Measurements from ENCODE around the gene NPNT.

DNA sequence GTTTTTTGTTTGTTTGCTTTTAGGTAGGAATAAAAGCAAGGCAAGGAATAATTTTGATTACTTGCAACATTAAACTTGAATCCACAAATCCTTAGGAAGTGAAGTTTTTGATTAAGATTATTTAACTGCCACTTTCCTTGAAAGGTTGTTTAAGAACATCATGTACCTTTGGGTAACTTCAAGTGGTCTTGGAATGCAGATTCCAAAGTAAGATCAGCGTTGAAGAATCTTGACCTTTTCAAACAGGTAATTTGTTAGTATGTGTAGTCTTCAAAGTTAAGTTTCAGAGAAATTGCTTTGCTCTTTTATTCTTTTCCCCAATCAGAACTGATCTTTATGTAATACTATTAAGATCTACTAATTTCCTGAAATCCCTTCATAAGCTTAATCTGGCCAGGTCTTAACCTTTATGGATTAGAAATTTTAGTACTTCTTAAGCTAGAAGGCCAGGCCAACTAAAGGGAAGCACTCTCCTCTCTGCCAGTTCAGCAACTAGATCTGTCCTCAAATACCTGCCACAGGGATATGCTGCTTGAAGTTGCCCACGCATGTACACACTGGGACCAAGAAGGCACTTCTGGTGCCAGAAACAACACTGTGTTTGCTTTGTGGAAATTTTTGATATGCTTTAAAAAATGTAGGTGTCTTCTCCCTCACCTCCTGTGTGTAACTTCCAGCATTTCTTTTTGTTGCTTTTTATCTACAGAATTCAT lies 7.4 kb downstream of the NPNT start:
- TF ChIP-seq, protein P1, sequence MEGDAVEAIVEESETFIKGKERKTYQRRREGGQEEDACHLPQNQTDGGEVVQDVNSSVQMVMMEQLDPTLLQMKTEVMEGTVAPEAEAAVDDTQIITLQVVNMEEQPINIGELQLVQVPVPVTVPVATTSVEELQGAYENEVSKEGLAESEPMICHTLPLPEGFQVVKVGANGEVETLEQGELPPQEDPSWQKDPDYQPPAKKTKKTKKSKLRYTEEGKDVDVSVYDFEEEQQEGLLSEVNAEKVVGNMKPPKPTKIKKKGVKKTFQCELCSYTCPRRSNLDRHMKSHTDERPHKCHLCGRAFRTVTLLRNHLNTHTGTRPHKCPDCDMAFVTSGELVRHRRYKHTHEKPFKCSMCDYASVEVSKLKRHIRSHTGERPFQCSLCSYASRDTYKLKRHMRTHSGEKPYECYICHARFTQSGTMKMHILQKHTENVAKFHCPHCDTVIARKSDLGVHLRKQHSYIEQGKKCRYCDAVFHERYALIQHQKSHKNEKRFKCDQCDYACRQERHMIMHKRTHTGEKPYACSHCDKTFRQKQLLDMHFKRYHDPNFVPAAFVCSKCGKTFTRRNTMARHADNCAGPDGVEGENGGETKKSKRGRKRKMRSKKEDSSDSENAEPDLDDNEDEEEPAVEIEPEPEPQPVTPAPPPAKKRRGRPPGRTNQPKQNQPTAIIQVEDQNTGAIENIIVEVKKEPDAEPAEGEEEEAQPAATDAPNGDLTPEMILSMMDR (conservative IDR thresholded peaks at IDR 0.05) = no peak
- no peak for TF ChIP-seq EZH2 (IDR thresholded peaks at IDR 0.05; ENCODE audit: low read depth)
